Neutrophil (primary cell): ENCODE measurements around the gene PNMA1.

ENCODE experiments used
- H3K27ac ChIP-seq: fragments of 200-600 bp; sonication (generic); 2 replicates; pipeline ENCODE4 v1.5.1; 2016; ENCODE audit warnings: mild to moderate bottlenecking, moderate library complexity
- H3K27me3 ChIP-seq: fragments of 200-600 bp; sonication (generic); 2 replicates; pipeline ENCODE4 v1.6.0; 2016; ENCODE audit warnings: mild to moderate bottlenecking
- H3K36me3 ChIP-seq: fragments of 200-600 bp; sonication (generic); 2 replicates; pipeline ENCODE4 v1.5.1; 2017
- H3K4me1 ChIP-seq, 2 experiments: fragments of 200-600 bp in 1 of 2; sonication (generic) in 1 of 2; 1 replicate in 1 of 2; 2 replicates in 1 of 2; pipeline versions ENCODE4 v1.5.1 to v1.6.1; 2013 to 2016; ENCODE audit warnings: low read depth in 1 of 2, low read length in 1 of 2, mild to moderate bottlenecking in 1 of 2, moderate library complexity in 1 of 2; ENCODE audit not compliant: control insufficient read depth in 1 of 2, insufficient read depth in 1 of 2
- H3K4me3 ChIP-seq, 2 experiments: fragments of 200-600 bp in 1 of 2; sonication (generic) in 1 of 2; 1 replicate in 1 of 2; 2 replicates in 1 of 2; pipeline ENCODE4 v1.5.1; 2013 to 2016; ENCODE audit warnings: low read depth in 1 of 2, low read length in 1 of 2, mild to moderate bottlenecking in 1 of 2, moderate library complexity in 1 of 2
- H3K9me3 ChIP-seq: fragments of 200-600 bp; sonication (generic); 2 replicates; pipeline ENCODE4 v1.5.1; 2016
- TF ChIP-seq, protein P1 (sequence below): fragments of 200-600 bp; sonication (generic); IDR thresholded peaks from 2 replicates; pipeline ENCODE4 v1.5.1; 2016; ENCODE audit warnings: antibody characterized with exemption

Gene PNMA1

GRCh38 chr14:73719361-73719760, 5.2 kb upstream of the PNMA1 start:
- Histone ChIP-seq H3K4me1 (peaks cover 11 to 13% of the 10 kb centered on the region in 2 experiments), H3K36me3 (peaks cover 89% of the 10 kb centered on the region), H3K27ac (no peak overlapping the region), H3K27me3 (peaks cover 3% of the 10 kb centered on the region), H3K4me3 (no peak overlapping the region), H3K9me3 (no peaks in the 10 kb centered on the region)
- TF ChIP-seq, protein P1, sequence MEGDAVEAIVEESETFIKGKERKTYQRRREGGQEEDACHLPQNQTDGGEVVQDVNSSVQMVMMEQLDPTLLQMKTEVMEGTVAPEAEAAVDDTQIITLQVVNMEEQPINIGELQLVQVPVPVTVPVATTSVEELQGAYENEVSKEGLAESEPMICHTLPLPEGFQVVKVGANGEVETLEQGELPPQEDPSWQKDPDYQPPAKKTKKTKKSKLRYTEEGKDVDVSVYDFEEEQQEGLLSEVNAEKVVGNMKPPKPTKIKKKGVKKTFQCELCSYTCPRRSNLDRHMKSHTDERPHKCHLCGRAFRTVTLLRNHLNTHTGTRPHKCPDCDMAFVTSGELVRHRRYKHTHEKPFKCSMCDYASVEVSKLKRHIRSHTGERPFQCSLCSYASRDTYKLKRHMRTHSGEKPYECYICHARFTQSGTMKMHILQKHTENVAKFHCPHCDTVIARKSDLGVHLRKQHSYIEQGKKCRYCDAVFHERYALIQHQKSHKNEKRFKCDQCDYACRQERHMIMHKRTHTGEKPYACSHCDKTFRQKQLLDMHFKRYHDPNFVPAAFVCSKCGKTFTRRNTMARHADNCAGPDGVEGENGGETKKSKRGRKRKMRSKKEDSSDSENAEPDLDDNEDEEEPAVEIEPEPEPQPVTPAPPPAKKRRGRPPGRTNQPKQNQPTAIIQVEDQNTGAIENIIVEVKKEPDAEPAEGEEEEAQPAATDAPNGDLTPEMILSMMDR, result no peak

DNA sequence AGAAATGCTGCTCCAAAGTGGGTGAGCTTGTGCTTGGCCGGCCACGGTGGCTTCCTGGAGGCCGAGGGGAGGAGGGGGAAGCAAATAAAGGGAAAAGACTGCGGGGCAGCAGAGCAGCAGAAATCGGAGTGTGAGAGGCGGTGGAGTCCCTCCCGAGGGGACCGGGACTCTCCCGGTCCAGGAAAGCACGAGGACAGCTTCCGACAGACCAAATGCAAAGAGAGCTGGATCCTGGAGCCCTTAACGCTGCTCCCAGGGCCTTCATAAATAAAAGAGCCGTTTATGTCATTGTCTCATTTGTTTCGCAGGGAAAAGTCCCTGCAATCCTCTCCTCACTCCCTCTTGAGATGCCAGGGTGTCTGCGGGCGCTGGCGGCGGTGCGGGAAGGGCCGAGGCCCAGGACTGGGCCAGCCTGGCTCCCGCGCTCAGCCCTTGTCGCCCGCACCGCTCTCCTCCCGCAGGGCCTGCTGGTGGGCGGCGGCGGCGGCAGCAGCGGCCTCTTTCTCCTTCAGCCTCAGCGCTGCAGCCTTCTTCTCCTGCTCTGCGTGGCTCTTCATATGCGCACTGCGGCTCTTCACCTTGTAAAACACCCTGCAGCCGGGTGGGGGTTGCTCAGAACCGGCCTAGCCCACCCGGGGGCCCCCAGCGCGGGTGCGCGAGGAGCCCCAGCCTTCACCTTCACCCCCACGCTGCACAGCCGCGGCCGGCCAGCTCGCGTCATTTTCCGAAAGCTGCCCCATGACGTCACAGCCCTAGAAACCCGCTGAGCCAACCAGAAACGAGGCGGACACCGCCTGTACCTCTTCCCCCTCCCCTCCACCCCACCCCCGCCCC, 4.5 kb upstream of the PNMA1 start:
- H3K27ac ChIP-seq, result no peak overlapping the region
- peaks cover 8 to 9% of the 10 kb centered on the region in 2 experiments for H3K4me1 ChIP-seq
- TF ChIP-seq, protein P1, result no peak
- peaks cover 7% of the 10 kb centered on the region for H3K27me3 ChIP-seq
- H3K9me3 ChIP-seq, result no peaks in the 10 kb centered on the region
- H3K36me3 ChIP-seq, result peaks cover 82% of the 10 kb centered on the region
- H3K4me3 ChIP-seq, result no peak overlapping the region

DNA sequence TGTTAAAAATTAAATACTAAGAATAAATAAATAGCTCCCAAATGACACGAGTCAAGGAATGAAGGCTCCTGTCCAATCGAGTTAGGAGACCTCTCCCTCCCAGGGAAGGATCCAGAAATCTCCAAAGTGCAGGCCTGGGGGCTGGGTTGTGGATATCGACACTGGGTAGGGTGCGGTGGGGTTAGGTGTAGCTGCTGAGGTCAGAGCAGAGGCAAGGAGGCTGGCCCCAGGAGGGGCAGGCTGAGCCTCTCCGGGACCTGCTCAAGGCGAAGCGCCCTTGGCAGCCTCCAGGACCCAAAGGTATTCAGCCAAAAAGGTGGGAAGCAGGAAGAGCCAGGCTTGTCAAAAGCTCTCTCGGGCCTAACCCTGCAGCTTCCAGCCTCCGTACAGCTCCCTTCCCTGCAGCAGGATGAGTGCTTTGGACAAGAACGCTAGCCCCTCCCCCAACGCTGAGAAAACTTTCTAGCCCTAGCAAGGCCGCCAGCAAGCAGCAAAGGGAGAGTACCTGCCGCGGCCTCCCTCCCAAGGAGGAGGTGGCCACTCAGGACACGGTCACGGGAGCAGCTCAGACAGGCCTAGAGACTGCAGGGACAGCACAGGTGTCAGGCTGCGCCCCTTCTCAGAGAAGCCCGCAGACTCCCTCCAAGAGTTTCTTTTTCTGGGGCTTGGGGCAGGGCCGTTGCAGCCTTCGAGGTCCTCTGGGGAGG, 3.7 kb upstream of the PNMA1 start:
- Histone ChIP-seq H3K4me3 (no peak overlapping the region), H3K27me3 (peaks cover 14% of the 10 kb centered on the region), H3K27ac (no peak overlapping the region), H3K9me3 (no peaks in the 10 kb centered on the region), H3K36me3 (peaks cover 74% of the 10 kb centered on the region), H3K4me1 (peaks cover 13 to 16% of the 10 kb centered on the region in 2 experiments)
- TF ChIP-seq, protein P1, result no peak

- no peak overlapping the region for H3K4me3 ChIP-seq
- TF ChIP-seq, protein P1, result no peak
- H3K27ac ChIP-seq, result no peak overlapping the region
- H3K4me1 ChIP-seq, result peaks cover 19 to 22% of the 10 kb centered on the region in 2 experiments
- H3K27me3 ChIP-seq, result peaks cover 20% of the 10 kb centered on the region
- H3K36me3 ChIP-seq, result peaks cover 68% of the 10 kb centered on the region
- H3K9me3 ChIP-seq, result no peaks in the 10 kb centered on the region
These were observed 3.1 kb upstream of the PNMA1 start for GRCh38 chr14:73717266-73717665.

- H3K4me3 ChIP-seq, result no peak overlapping the region
- TF ChIP-seq, protein P1, result no peak
These were observed 1.5 kb upstream of the PNMA1 start for GRCh38 chr14:73715707-73716106.

More at GRCh38 chr14:73715707-73716106, 1.5 kb upstream of the PNMA1 start:
- peaks cover 24 to 25% of the 10 kb centered on the region in 2 experiments for H3K4me1 ChIP-seq
- H3K27ac ChIP-seq, result no peak overlapping the region
- no peaks in the 10 kb centered on the region for H3K9me3 ChIP-seq
- peaks cover 52% of the 10 kb centered on the region for H3K36me3 ChIP-seq
- H3K27me3 ChIP-seq, result peaks cover 36% of the 10 kb centered on the region
